Osteocyte (in vitro differentiated cells): ENCODE results near the gene TXNDC2. TPM values are rescaled to one million over a fixed set of nuclear protein-coding genes. Genes with fewer than 3 reads are reported as not detected.

ENCODE experiments used
- DNase-seq: peaks from one replicate; pipeline ENCODE4 v3.0.0; 2021; ENCODE audit warnings: mixed read lengths; ENCODE audit not compliant: unreplicated experiment; ENCODE audit errors: extremely low spot score
- H3K27ac Mint-ChIP-seq: one replicate; pipeline ENCODE4 v1.8.0; 2021; ENCODE audit warnings: mild to moderate bottlenecking, mixed read lengths; ENCODE audit not compliant: unreplicated experiment
- H3K27me3 Mint-ChIP-seq: one replicate; pipeline ENCODE4 v1.8.0; 2021; ENCODE audit warnings: mixed read lengths; ENCODE audit not compliant: unreplicated experiment
- H3K36me3 Mint-ChIP-seq: one replicate; pipeline ENCODE4 v1.8.0; 2021; ENCODE audit warnings: mixed read lengths; ENCODE audit not compliant: unreplicated experiment
- H3K4me1 Mint-ChIP-seq: one replicate; pipeline ENCODE4 v1.8.0; 2021; ENCODE audit warnings: mixed read lengths; ENCODE audit not compliant: unreplicated experiment
- H3K4me3 Mint-ChIP-seq: one replicate; pipeline ENCODE4 v1.8.0; 2021; ENCODE audit warnings: mild to moderate bottlenecking, moderate library complexity, mixed read lengths; ENCODE audit not compliant: unreplicated experiment
- H3K9me3 Mint-ChIP-seq: one replicate; pipeline ENCODE4 v1.8.0; 2021; ENCODE audit warnings: mixed read lengths; ENCODE audit not compliant: unreplicated experiment
- CTCF ChIP-seq: fragments of 200-600 bp; sonication (generic); IDR thresholded peaks from 2 replicates; pipeline ENCODE4 v1.5.0; 2021; ENCODE audit warnings: antibody characterized with exemption, mild to moderate bottlenecking, moderate library complexity
- total RNA-seq: library from RNA; stranded (reverse); gene quantifications from 2 replicates; pipeline ENCODE4 v1.2.1, GENCODE V29; 2021

The TXNDC2 gene
- total RNA-seq, 1 donor from 2014 or later, result 0.11 TPM

GRCh38 chr18:9849407-9850283 is 36.1 kb upstream of the TXNDC2 start:
- no peak for DNase-seq
- Mint-ChIP-seq H3K4me3 (peak overlapping the region; percentile 23), H3K9me3 (no peaks in the 10 kb centered on the region), H3K4me1 (peaks cover 64% of the 10 kb centered on the region), H3K27me3 (no peaks in the 10 kb centered on the region), H3K36me3 (peaks cover 25% of the 10 kb centered on the region), H3K27ac (peak overlapping the region; percentile 78)
- no peak for TF ChIP-seq CTCF

GRCh38 chr18:9850309-9850708 is 35.5 kb upstream of the TXNDC2 start:
- TF ChIP-seq CTCF, result no peak
- H3K36me3 Mint-ChIP-seq, result peaks cover 25% of the 10 kb centered on the region
- no peaks in the 10 kb centered on the region for H3K9me3 Mint-ChIP-seq
- H3K27ac Mint-ChIP-seq, result no peak overlapping the region
- no peak for DNase-seq
- H3K4me3 Mint-ChIP-seq, result no peak overlapping the region
- H3K4me1 Mint-ChIP-seq, result peaks cover 62% of the 10 kb centered on the region
- H3K27me3 Mint-ChIP-seq, result no peaks in the 10 kb centered on the region

GRCh38 chr18:9851511-9851910 is 34.3 kb upstream of the TXNDC2 start:
- no peak overlapping the region for H3K27ac Mint-ChIP-seq

GRCh38 chr18:9852266-9853081 is 33.3 kb upstream of the TXNDC2 start:
- no peaks in the 10 kb centered on the region for H3K9me3 Mint-ChIP-seq
- no peak for TF ChIP-seq CTCF
- DNase-seq, result no peak

More at GRCh38 chr18:9851511-9851910, 34.3 kb upstream of the TXNDC2 start:
- no peak for TF ChIP-seq CTCF
- H3K4me3 Mint-ChIP-seq, result no peak overlapping the region
- no peaks in the 10 kb centered on the region for H3K27me3 Mint-ChIP-seq
- H3K9me3 Mint-ChIP-seq, result no peaks in the 10 kb centered on the region
- H3K36me3 Mint-ChIP-seq, result peaks cover 25% of the 10 kb centered on the region
- DNase-seq, result no peak
- peaks cover 58% of the 10 kb centered on the region for H3K4me1 Mint-ChIP-seq

More at GRCh38 chr18:9852266-9853081, 33.3 kb upstream of the TXNDC2 start:
- H3K27me3 Mint-ChIP-seq, result no peaks in the 10 kb centered on the region
- H3K36me3 Mint-ChIP-seq, result peaks cover 22% of the 10 kb centered on the region
- H3K27ac Mint-ChIP-seq, result no peak overlapping the region
- peaks cover 49% of the 10 kb centered on the region for H3K4me1 Mint-ChIP-seq
- H3K4me3 Mint-ChIP-seq, result no peak overlapping the region
